ENCODE results near the gene HLA-DOA.

Gene HLA-DOA

GRCh38 chr6:32974016-32974333 lies 35.4 kb downstream of the HLA-DOA start:
- TF ChIP-seq CTCF (IDR thresholded peaks at IDR 0.05; ENCODE audit: low read length, missing control alignments) = no peak
- H3K4me3 ChIP-seq (replicated peaks; ENCODE audit: low read depth, low read length) = peak overlapping the region; percentile 100
- peak; percentile 70 for DNase-seq (ENCODE audit: low read depth)

GRCh38 chr6:32973144-32974015 lies 36.0 kb downstream of the HLA-DOA start:
- DNase-seq (ENCODE audit: low read depth) = peak; percentile 42
- no peak for TF ChIP-seq CTCF (IDR thresholded peaks at IDR 0.05; ENCODE audit: low read length, missing control alignments)
- peak overlapping the region; percentile 100 for H3K4me3 ChIP-seq (replicated peaks; ENCODE audit: low read depth, low read length)

- no peak for TF ChIP-seq CTCF (IDR thresholded peaks at IDR 0.05; ENCODE audit: low read length, missing control alignments)
- no peak for DNase-seq (ENCODE audit: low read depth)
- peak overlapping the region; percentile 100 for H3K4me3 ChIP-seq (replicated peaks; ENCODE audit: low read depth, low read length)
Observed at GRCh38 chr6:32972353-32973143, 36.8 kb downstream of the HLA-DOA start.

- DNase-seq (ENCODE audit: low read depth) = peak; percentile 100
- H3K4me3 ChIP-seq (replicated peaks; ENCODE audit: low read depth, low read length) = peak overlapping the region; percentile 100
- no peak for TF ChIP-seq CTCF (IDR thresholded peaks at IDR 0.05; ENCODE audit: low read length, missing control alignments)
Observed at GRCh38 chr6:32971581-32972352, 37.6 kb downstream of the HLA-DOA start.

GRCh38 chr6:32971242-32971580 lies 38.2 kb downstream of the HLA-DOA start:
- no peak for DNase-seq (ENCODE audit: low read depth)
- no peak for TF ChIP-seq CTCF (IDR thresholded peaks at IDR 0.05; ENCODE audit: low read length, missing control alignments)
- peak overlapping the region; percentile 84 for H3K4me3 ChIP-seq (replicated peaks; ENCODE audit: low read depth, low read length)

GRCh38 chr6:32970413-32971241 lies 38.8 kb downstream of the HLA-DOA start:
- peak overlapping the region; percentile 84 for H3K4me3 ChIP-seq (replicated peaks; ENCODE audit: low read depth, low read length)
- DNase-seq (ENCODE audit: low read depth) = peak; percentile 93
- no peak for TF ChIP-seq CTCF (IDR thresholded peaks at IDR 0.05; ENCODE audit: low read length, missing control alignments)
